ENCODE data around the gene UBE2R2.

The UBE2R2 gene

GRCh38 chr9:33885948-33886347 is 69.0 kb downstream of the UBE2R2 start:
- Histone ChIP-seq H3K4me3 (ENCODE audit: extremely low read depth, insufficient read depth, low read length, poor library complexity, severe bottlenecking) (no peak overlapping the region), H3K36me3 (ENCODE audit: control insufficient read depth, insufficient read depth, low read length) (peaks cover 56% of the 10 kb centered on the region), H3K27ac (ENCODE audit: low read depth, low read length, severe bottlenecking) (no peak overlapping the region), H3K9me3 (ENCODE audit: control insufficient read depth, low read length) (no peaks in the 10 kb centered on the region), H3K4me1 (ENCODE audit: control insufficient read depth, insufficient read depth, low read length, poor library complexity, severe bottlenecking) (no peaks in the 10 kb centered on the region)
- WGBS, 2 experiments (ENCODE audit: insufficient coverage in 2 of 2) = 86 to 100% methylated on average over 1 of the region's 2 CpGs

DNA sequence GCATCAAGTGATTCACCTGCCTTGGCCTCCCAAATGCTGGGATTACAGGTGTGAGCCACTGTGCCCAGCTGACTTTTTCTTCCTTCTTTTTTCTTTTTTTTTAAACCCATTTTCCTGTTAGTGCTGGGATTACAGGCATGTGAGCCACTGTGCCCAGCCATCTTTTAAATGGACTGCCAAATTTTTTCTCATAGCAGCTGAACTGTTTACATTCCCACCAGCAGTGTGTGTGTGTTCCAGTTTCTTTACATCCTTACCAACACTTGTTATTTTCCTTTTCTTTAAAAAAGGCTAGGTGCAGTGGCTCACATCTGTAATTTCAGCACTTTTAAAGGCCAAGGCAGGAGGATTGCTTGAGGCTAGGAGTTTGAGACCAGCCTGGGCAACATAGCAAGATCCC is 76.9 kb downstream of the UBE2R2 start:
- no peaks in the 10 kb centered on the region for H3K9me3 ChIP-seq (ENCODE audit: control insufficient read depth, low read length)

DNA sequence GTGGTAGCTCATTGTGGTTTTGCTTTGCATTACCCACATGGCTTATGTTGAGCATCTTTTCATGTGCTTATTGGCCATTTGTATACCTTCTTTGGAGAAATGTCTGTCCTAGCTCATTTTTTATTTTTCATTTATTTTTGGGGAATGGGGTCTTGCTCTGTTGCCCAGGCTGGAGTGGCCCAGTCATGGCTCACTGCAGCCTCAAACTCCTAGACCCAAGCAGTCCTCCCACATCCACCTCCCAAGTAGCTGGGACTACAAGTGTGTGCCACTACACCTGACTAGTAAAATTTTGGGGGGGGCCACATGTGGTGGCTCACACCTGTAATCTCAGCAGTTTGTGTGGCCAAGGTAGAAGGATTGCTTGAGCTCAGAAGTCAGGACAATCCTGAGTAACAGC is 77.4 kb downstream of the UBE2R2 start:
- no peak overlapping the region for H3K4me3 ChIP-seq (ENCODE audit: extremely low read depth, insufficient read depth, low read length, poor library complexity, severe bottlenecking)
- no peak overlapping the region for H3K27ac ChIP-seq (ENCODE audit: low read depth, low read length, severe bottlenecking)
- peaks cover 45% of the 10 kb centered on the region for H3K36me3 ChIP-seq (ENCODE audit: control insufficient read depth, insufficient read depth, low read length)
- no peaks in the 10 kb centered on the region for H3K9me3 ChIP-seq (ENCODE audit: control insufficient read depth, low read length)
- H3K4me1 ChIP-seq (ENCODE audit: control insufficient read depth, insufficient read depth, low read length, poor library complexity, severe bottlenecking) = no peaks in the 10 kb centered on the region

More for the DNA sequence above, 76.9 kb downstream of the UBE2R2 start:
- H3K36me3 ChIP-seq (ENCODE audit: control insufficient read depth, insufficient read depth, low read length) = peaks cover 43% of the 10 kb centered on the region
- no peak overlapping the region for H3K27ac ChIP-seq (ENCODE audit: low read depth, low read length, severe bottlenecking)
- H3K4me1 ChIP-seq (ENCODE audit: control insufficient read depth, insufficient read depth, low read length, poor library complexity, severe bottlenecking) = no peaks in the 10 kb centered on the region
- no peak overlapping the region for H3K4me3 ChIP-seq (ENCODE audit: extremely low read depth, insufficient read depth, low read length, poor library complexity, severe bottlenecking)

GRCh38 chr9:33903157-33903780 is 86.3 kb downstream of the UBE2R2 start:
- WGBS, 2 experiments (ENCODE audit: insufficient coverage in 2 of 2) = 83% methylated on average over 1 of the region's 4 CpGs; no CpG with 5 or more reads in 1 of the 2 experiments
- no peak overlapping the region for H3K27ac ChIP-seq (ENCODE audit: low read depth, low read length, severe bottlenecking)
- peaks cover 47% of the 10 kb centered on the region for H3K36me3 ChIP-seq (ENCODE audit: control insufficient read depth, insufficient read depth, low read length)
- no peaks in the 10 kb centered on the region for H3K9me3 ChIP-seq (ENCODE audit: control insufficient read depth, low read length)
- no peaks in the 10 kb centered on the region for H3K4me1 ChIP-seq (ENCODE audit: control insufficient read depth, insufficient read depth, low read length, poor library complexity, severe bottlenecking)
- no peak overlapping the region for H3K4me3 ChIP-seq (ENCODE audit: extremely low read depth, insufficient read depth, low read length, poor library complexity, severe bottlenecking)

DNA sequence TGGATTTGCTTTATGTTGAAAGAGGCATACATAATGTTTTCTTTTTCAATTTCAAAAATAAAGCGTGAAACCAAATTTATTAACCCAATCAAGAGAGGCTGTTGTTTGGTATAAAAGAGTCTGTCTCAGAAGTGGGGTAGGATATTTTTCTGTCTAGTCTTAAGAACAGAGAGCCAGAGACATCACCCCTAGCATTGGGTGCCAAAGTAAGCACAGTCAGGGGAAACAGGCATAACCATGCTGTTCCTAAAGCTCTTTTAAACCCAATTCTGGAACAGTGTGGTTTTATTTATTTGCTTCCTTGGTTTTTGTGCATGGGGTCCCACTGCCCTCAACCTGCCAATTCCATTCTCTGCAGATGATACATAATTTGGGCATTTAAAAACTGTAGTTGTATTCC is 88.2 kb downstream of the UBE2R2 start:
- no CpG with 5 or more reads among the region's 1 CpG for WGBS, 2 experiments (ENCODE audit: insufficient coverage in 2 of 2)
- Histone ChIP-seq H3K9me3 (ENCODE audit: control insufficient read depth, low read length) (no peaks in the 10 kb centered on the region), H3K4me1 (ENCODE audit: control insufficient read depth, insufficient read depth, low read length, poor library complexity, severe bottlenecking) (no peaks in the 10 kb centered on the region), H3K4me3 (ENCODE audit: extremely low read depth, insufficient read depth, low read length, poor library complexity, severe bottlenecking) (no peak overlapping the region), H3K27ac (ENCODE audit: low read depth, low read length, severe bottlenecking) (no peak overlapping the region), H3K36me3 (ENCODE audit: control insufficient read depth, insufficient read depth, low read length) (peaks cover 55% of the 10 kb centered on the region)

- no peaks in the 10 kb centered on the region for H3K4me1 ChIP-seq (ENCODE audit: control insufficient read depth, insufficient read depth, low read length, poor library complexity, severe bottlenecking)
- peaks cover 52% of the 10 kb centered on the region for H3K36me3 ChIP-seq (ENCODE audit: control insufficient read depth, insufficient read depth, low read length)
- H3K4me3 ChIP-seq (ENCODE audit: extremely low read depth, insufficient read depth, low read length, poor library complexity, severe bottlenecking) = no peak overlapping the region
- H3K9me3 ChIP-seq (ENCODE audit: control insufficient read depth, low read length) = no peaks in the 10 kb centered on the region
- H3K27ac ChIP-seq (ENCODE audit: low read depth, low read length, severe bottlenecking) = no peak overlapping the region
- 86 to 89% methylated on average over 1 to 2 of the region's 2 CpGs for WGBS, 2 experiments (ENCODE audit: insufficient coverage in 2 of 2)
Observed at GRCh38 chr9:33906769-33907168, 89.8 kb downstream of the UBE2R2 start.

DNA sequence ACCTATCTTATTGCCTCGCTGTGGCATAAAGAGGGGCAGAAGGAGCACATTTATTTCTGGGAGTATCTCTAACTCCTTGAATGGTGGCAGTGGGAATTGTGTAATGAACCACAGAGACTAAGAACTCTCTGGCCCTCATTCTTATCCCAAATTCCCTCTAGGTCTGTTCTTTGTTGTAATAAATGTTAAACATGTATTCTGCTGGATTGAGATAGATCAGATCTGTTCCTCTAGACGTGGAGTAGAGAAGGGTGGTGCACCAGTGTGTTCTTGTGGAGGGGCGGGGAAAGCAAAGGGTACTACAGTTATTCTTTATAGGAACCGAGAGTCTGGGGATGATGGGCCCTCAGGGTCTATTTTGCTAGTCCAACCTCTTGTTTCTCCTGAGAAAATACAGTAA is 90.4 kb downstream of the UBE2R2 start:
- Histone ChIP-seq H3K27ac (ENCODE audit: low read depth, low read length, severe bottlenecking) (no peak overlapping the region), H3K4me1 (ENCODE audit: control insufficient read depth, insufficient read depth, low read length, poor library complexity, severe bottlenecking) (no peaks in the 10 kb centered on the region), H3K4me3 (ENCODE audit: extremely low read depth, insufficient read depth, low read length, poor library complexity, severe bottlenecking) (no peak overlapping the region), H3K9me3 (ENCODE audit: control insufficient read depth, low read length) (no peaks in the 10 kb centered on the region), H3K36me3 (ENCODE audit: control insufficient read depth, insufficient read depth, low read length) (peaks cover 51% of the 10 kb centered on the region)
- WGBS, 2 experiments (ENCODE audit: insufficient coverage in 2 of 2) = 92 to 100% methylated on average over 1 to 2 of the region's 4 CpGs

DNA sequence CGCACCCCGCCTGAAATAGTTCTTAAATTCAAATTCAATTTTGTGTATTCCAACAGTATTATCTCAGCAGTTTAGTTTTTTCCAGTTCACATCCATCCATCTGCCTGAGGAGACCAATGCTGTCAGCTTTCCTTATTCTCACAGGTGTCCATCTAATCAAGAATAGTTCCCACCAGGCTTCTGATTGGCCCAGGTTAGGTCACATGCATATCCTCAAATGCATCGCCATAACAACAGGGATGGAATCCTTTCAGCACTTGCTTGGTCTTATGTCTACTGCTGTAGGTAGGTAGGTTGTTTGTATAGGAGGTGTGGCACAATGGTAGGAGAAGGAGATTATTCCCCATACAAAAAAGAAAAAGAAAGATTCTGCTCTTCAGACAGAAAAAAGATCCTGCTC is 91.2 kb downstream of the UBE2R2 start:
- Histone ChIP-seq H3K27ac (ENCODE audit: low read depth, low read length, severe bottlenecking) (no peak overlapping the region), H3K4me1 (ENCODE audit: control insufficient read depth, insufficient read depth, low read length, poor library complexity, severe bottlenecking) (no peaks in the 10 kb centered on the region), H3K36me3 (ENCODE audit: control insufficient read depth, insufficient read depth, low read length) (peaks cover 57% of the 10 kb centered on the region), H3K9me3 (ENCODE audit: control insufficient read depth, low read length) (no peaks in the 10 kb centered on the region), H3K4me3 (ENCODE audit: extremely low read depth, insufficient read depth, low read length, poor library complexity, severe bottlenecking) (no peak overlapping the region)
- 100% methylated on average over 2 of the region's 3 CpGs; no CpG with 5 or more reads in 1 of the 2 experiments for WGBS, 2 experiments (ENCODE audit: insufficient coverage in 2 of 2)

- no peaks in the 10 kb centered on the region for H3K9me3 ChIP-seq (ENCODE audit: control insufficient read depth, low read length)
- no peak overlapping the region for H3K27ac ChIP-seq (ENCODE audit: low read depth, low read length, severe bottlenecking)
- H3K4me3 ChIP-seq (ENCODE audit: extremely low read depth, insufficient read depth, low read length, poor library complexity, severe bottlenecking) = no peak overlapping the region
- H3K36me3 ChIP-seq (ENCODE audit: control insufficient read depth, insufficient read depth, low read length) = peaks cover 58% of the 10 kb centered on the region
- WGBS, 2 experiments (ENCODE audit: insufficient coverage in 2 of 2) = 100% methylated on average over 1 of the region's 4 CpGs; no CpG with 5 or more reads in 1 of the 2 experiments
- no peaks in the 10 kb centered on the region for H3K4me1 ChIP-seq (ENCODE audit: control insufficient read depth, insufficient read depth, low read length, poor library complexity, severe bottlenecking)
Observed at GRCh38 chr9:33908749-33909148, 91.8 kb downstream of the UBE2R2 start.

GRCh38 chr9:33913541-33913940 is 96.6 kb downstream of the UBE2R2 start:
- Histone ChIP-seq H3K4me1 (ENCODE audit: control insufficient read depth, insufficient read depth, low read length, poor library complexity, severe bottlenecking) (no peaks in the 10 kb centered on the region), H3K4me3 (ENCODE audit: extremely low read depth, insufficient read depth, low read length, poor library complexity, severe bottlenecking) (no peak overlapping the region), H3K36me3 (ENCODE audit: control insufficient read depth, insufficient read depth, low read length) (peaks cover 86% of the 10 kb centered on the region), H3K9me3 (ENCODE audit: control insufficient read depth, low read length) (no peaks in the 10 kb centered on the region), H3K27ac (ENCODE audit: low read depth, low read length, severe bottlenecking) (no peak overlapping the region)
- WGBS, 2 experiments (ENCODE audit: insufficient coverage in 2 of 2) = no CpG with 5 or more reads among the region's 1 CpG

DNA sequence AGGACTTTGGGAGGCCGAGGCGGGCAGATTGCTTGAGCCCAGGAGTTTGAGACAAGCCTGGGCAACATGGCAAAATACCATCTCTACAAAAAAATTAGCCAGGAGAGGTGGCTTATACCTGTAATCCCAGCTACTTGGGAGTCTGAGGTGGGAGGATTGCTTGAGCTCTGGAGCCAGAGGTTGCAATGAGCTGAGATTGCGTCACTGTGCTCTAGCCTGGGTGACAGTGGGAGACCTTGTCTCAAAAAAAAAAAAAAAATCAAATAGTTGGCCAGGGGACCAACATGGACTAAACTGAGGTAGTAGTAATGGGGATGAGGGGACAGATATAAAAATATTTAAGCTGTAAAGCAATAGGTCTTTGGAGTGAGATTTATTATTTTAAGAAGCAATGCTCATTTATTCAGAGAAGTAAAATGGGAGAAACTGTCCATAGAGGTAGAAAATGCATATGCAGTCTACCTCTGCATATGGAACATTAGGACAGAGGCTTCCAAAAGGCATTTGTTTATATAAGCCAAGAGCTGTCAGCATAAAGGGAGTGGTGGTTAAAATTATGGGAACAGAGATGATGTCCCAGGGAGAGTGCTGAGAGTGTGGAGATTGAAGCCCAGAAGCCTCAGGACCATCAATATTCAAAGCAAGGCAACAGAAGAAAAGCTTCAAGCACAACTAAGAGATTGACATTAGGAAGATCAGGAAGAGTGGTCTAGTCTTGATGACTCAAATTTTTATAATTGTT is 98.1 kb downstream of the UBE2R2 start:
- no peaks in the 10 kb centered on the region for H3K9me3 ChIP-seq (ENCODE audit: control insufficient read depth, low read length)
- H3K4me3 ChIP-seq (ENCODE audit: extremely low read depth, insufficient read depth, low read length, poor library complexity, severe bottlenecking) = no peak overlapping the region
- no peaks in the 10 kb centered on the region for H3K4me1 ChIP-seq (ENCODE audit: control insufficient read depth, insufficient read depth, low read length, poor library complexity, severe bottlenecking)
- H3K36me3 ChIP-seq (ENCODE audit: control insufficient read depth, insufficient read depth, low read length) = peaks cover 88% of the 10 kb centered on the region
- no peak overlapping the region for H3K27ac ChIP-seq (ENCODE audit: low read depth, low read length, severe bottlenecking)
- WGBS, 2 experiments (ENCODE audit: insufficient coverage in 2 of 2) = 33 to 73% methylated on average over 1 to 3 of the region's 3 CpGs

Data from mesodermal cell (in vitro differentiated cells).